HepG2 (cell line): ENCODE measurements around the gene EPHA6. TPM values are rescaled to one million over a fixed set of nuclear protein-coding genes. Genes with fewer than 3 reads are reported as not detected.

ENCODE experiments used
- ATAC-seq: fragments of 200-7000 bp; cut with Tn5 transposase; 3 replicates; pipeline ENCODE4 v1.9.1; 2020; ENCODE audit warnings: mild to moderate bottlenecking, moderate library complexity
- BruUV-seq: library from RNA; stranded (reverse); fragments of 400-500 nt; replicated peaks from 2 replicates; lab custom pipeline; 2021; lab: Mats Ljungman, UMichigan
- CTCF ChIA-PET: fragments of 300-600 bp; formaldehyde crosslinking; extraction: SDS; loops from one replicate; lab custom pipeline; 2021; ENCODE audit warnings: low total read pairs, inconsistent platforms, low intra/inter-chr PET ratio; lab: Yijun Ruan, JAX
- POLR2A ChIA-PET: fragments of 350-600 bp; sonication (Branson Sonifier 250); formaldehyde crosslinking; loops from one replicate; lab custom pipeline; 2020; ENCODE audit warnings: antibody characterized with exemption, inconsistent platforms; lab: Yijun Ruan, JAX
- DNase-seq: peaks from one replicate; pipeline ENCODE4 v3.0.0-alpha.2; 2015; ENCODE audit warnings: low spot score
- FAIRE-seq: peaks from 3 replicates; lab custom pipeline; 2011; peaks lifted over from hg19 to GRCh38; lab: Jason Lieb, UNC
- H2AFZ ChIP-seq: one replicate; pipeline ENCODE4 v1.6.1; 2011; ENCODE audit warnings: low read length, inconsistent platforms
- H3K27ac ChIP-seq: fragments of 300-600 bp; 3 replicates; pipeline ENCODE4 v1.8.0; 2011; ENCODE audit warnings: mixed run types, mild to moderate bottlenecking, mixed read lengths, low read length, inconsistent platforms; ENCODE audit not compliant: insufficient read depth; ENCODE audit errors: extremely low read length
- H3K27me3 ChIP-seq, 2 experiments: fragments of 200-600 bp in 1 of 2; 2 replicates in 1 of 2; 3 replicates in 1 of 2; pipeline versions ENCODE4 v1.6.0 to v1.8.0; 2011; ENCODE audit warnings: low read length in 2 of 2, mild to moderate bottlenecking in 2 of 2, moderate library complexity in 2 of 2, inconsistent platforms in 1 of 2; ENCODE audit not compliant: insufficient read depth in 2 of 2, control insufficient read depth in 1 of 2
- H3K36me3 ChIP-seq, 2 experiments: fragments of 200-600 bp in 1 of 2; replicated peaks in 1 of 2; 2 replicates in 1 of 2; 3 replicates in 1 of 2; pipeline versions ENCODE4 v1.5.1 to v1.8.0; 2011; ENCODE audit warnings: low read length in 2 of 2, inconsistent platforms in 1 of 2; ENCODE audit not compliant: insufficient read depth in 2 of 2, control insufficient read depth in 1 of 2
- H3K4me1 ChIP-seq: 2 replicates; pipeline ENCODE4 v1.5.1; 2012; ENCODE audit warnings: low read length, inconsistent platforms; ENCODE audit not compliant: insufficient read depth
- H3K4me2 ChIP-seq: 2 replicates; pipeline ENCODE4 v1.6.0; 2011; ENCODE audit warnings: low read depth, low read length, inconsistent platforms
- H3K4me3 ChIP-seq, 3 experiments: fragments of 200-600 bp in 1 of 3; sonication (generic), shearing (Covaris generic) in 1 of 3; replicated peaks in 1 of 3; 2 replicates each; pipeline ENCODE4 v1.5.1; 2011 to 2016; ENCODE audit warnings: low read length in 3 of 3, inconsistent platforms in 2 of 3, low read depth in 2 of 3, mild to moderate bottlenecking in 2 of 3, control low read depth in 1 of 3, mixed read lengths in 1 of 3; ENCODE audit not compliant: insufficient read depth in 1 of 3
- H3K79me2 ChIP-seq: one replicate; pipeline ENCODE4 v1.6.1; 2011; ENCODE audit warnings: low read length, inconsistent platforms; ENCODE audit not compliant: insufficient read depth
- H3K9ac ChIP-seq: 2 replicates; pipeline ENCODE4 v1.6.0; 2011; ENCODE audit warnings: mild to moderate bottlenecking, low read depth, low read length, inconsistent platforms; ENCODE audit not compliant: insufficient read depth
- H3K9me3 ChIP-seq: 2 replicates; pipeline ENCODE4 v1.5.1; 2012; ENCODE audit warnings: mild to moderate bottlenecking, low read length
- H4K20me1 ChIP-seq: 2 replicates; pipeline ENCODE4 v1.6.0; 2011; ENCODE audit warnings: inconsistent platforms, mild to moderate bottlenecking, low read length, moderate library complexity; ENCODE audit not compliant: insufficient read depth
- HCFC1 ChIP-seq: fragments of 150-350 bp; IDR thresholded peaks from 2 replicates; pipeline ENCODE4 v1.6.1; 2014; ENCODE audit warnings: low read depth, low read length
- MED1 ChIP-seq: sonication (generic); formaldehyde crosslinking; IDR thresholded peaks from 2 replicates; pipeline ENCODE4 v1.4.0; 2020; ENCODE audit warnings: missing genetic modification reagents
- MEIS2 ChIP-seq: sonication (generic); formaldehyde crosslinking; IDR thresholded peaks from 2 replicates; pipeline ENCODE4 v1.9.0; 2021; ENCODE audit warnings: mild to moderate bottlenecking, missing genetic modification reagents
- MXI1 ChIP-seq: IDR thresholded peaks from 3 replicates; pipeline ENCODE4 v1.6.1; 2012; ENCODE audit warnings: low read depth, low read length, inconsistent platforms, borderline replicate concordance
- NCOR1 ChIP-seq: fragments of 200-600 bp; sonication (generic); IDR thresholded peaks from 2 replicates; pipeline ENCODE4 v1.7.0; 2017; ENCODE audit warnings: antibody characterized with exemption, low read length, borderline replicate concordance
- PAF1 ChIP-seq: IDR thresholded peaks from 2 replicates; pipeline ENCODE4 v1.6.1; 2016; ENCODE audit warnings: missing genetic modification reagents, missing compliant biosample characterization
- PAXIP1 ChIP-seq: sonication (generic); formaldehyde crosslinking; conservative IDR thresholded peaks from 2 replicates; pipeline ENCODE4 v1.4.0; 2020; ENCODE audit warnings: mild to moderate bottlenecking, missing genetic modification reagents, moderate library complexity
- PRDM15 ChIP-seq: sonication (generic); formaldehyde crosslinking; IDR thresholded peaks from 2 replicates; pipeline ENCODE4 v1.4.0; 2020; ENCODE audit warnings: missing genetic modification reagents
- PTBP1 ChIP-seq: fragments of 200-400 bp; formaldehyde crosslinking; IDR thresholded peaks from 2 replicates; pipeline ENCODE4 v1.6.1; 2018; ENCODE audit warnings: low read length, low read depth; ENCODE audit not compliant: poor library complexity, severe bottlenecking
- RARG ChIP-seq: sonication (generic); formaldehyde crosslinking; IDR thresholded peaks from 2 replicates; pipeline ENCODE4 v1.4.0; 2020; ENCODE audit warnings: low read depth, mild to moderate bottlenecking, missing genetic modification reagents
- RFX5 ChIP-seq: IDR thresholded peaks from 2 replicates; pipeline ENCODE4 v1.6.1; 2011; ENCODE audit warnings: low read depth, low read length, improper control_type of control experiment
- SRSF1 ChIP-seq: fragments of 200-400 bp; formaldehyde crosslinking; optimal IDR thresholded peaks from 2 replicates; pipeline ENCODE3; 2017; ENCODE audit warnings: mild to moderate bottlenecking, low read depth, low read length, moderate library complexity
- ZNF10 ChIP-seq: sonication (generic); formaldehyde crosslinking; IDR thresholded peaks from 2 replicates; pipeline ENCODE4 v1.4.0; 2020; ENCODE audit warnings: mild to moderate bottlenecking, low read depth, missing genetic modification reagents, borderline replicate concordance
- ZNF335 ChIP-seq: sonication (generic); formaldehyde crosslinking; IDR thresholded peaks from 2 replicates; pipeline ENCODE4 v1.4.0; 2020; ENCODE audit warnings: missing genetic modification reagents
- ZNF570 ChIP-seq: sonication (generic); formaldehyde crosslinking; IDR thresholded peaks from 2 replicates; pipeline ENCODE4 v1.4.0; 2020; ENCODE audit warnings: mild to moderate bottlenecking, missing genetic modification reagents, borderline replicate concordance
- ZNF703 ChIP-seq: sonication (generic); formaldehyde crosslinking; IDR thresholded peaks from 2 replicates; pipeline ENCODE4 v1.5.1; 2020; ENCODE audit warnings: missing genetic modification reagents, mild to moderate bottlenecking, moderate library complexity, borderline replicate concordance
- ZNF747 ChIP-seq: sonication (generic); formaldehyde crosslinking; IDR thresholded peaks from 2 replicates; pipeline ENCODE4 v1.8.1; 2023; ENCODE audit warnings: missing genetic modification reagents, mild to moderate bottlenecking, borderline replicate concordance
- WGBS: methylation state at CpG from one replicate; pipeline ENCODE4 v1.1.6; 2017; ENCODE audit warnings: low lambda C conversion rate; 5-methylcytosine and 5-hydroxymethylcytosine counted together
- in situ Hi-C: cut with HindIII; loops from 2 replicates; pipeline ENCODE4 v1.10.0; 2017; ENCODE audit warnings: low pct_unique_long_range_greater_than_20kb; ENCODE audit not compliant: extremely low pct_ligation_motif_present
- intact Hi-C: fragments of 100-400 bp; cut with micrococcal nuclease; formaldehyde crosslinking; loops from one replicate; pipeline ENCODE4 v1.10.0; 2022; ENCODE audit not compliant: unreplicated experiment
- polyA plus RNA-seq, 8 experiments: library from polyadenylated mRNA; depleted of rRNA in 3 of 8; stranded (reverse) in 7 of 8; unstranded in 1 of 8; fragments of >200 nt; fragmentation: Illumina TruSeq in 4 of 8; extraction: Trizol in 4 of 8; gene quantifications; 2 replicates each; pipeline versions ENCODE4 v1.2.1 to v1.2.3, GENCODE V29; 2011 to 2016; ENCODE audit warnings: low read depth in 4 of 8, missing spikeins in 1 of 8, mixed read lengths in 1 of 8; ENCODE audit not compliant: insufficient read depth in 1 of 8
- total RNA-seq, 5 experiments: library from RNA; depleted of rRNA; stranded (reverse); fragments of >200 nt; fragmentation: Illumina TruSeq; extraction: Trizol; gene quantifications; 2 replicates each; pipeline ENCODE4 v1.2.3, GENCODE V29; 2016; ENCODE audit warnings: low read depth in 1 of 5

The EPHA6 gene
- total and polyA plus RNA-seq, 2 of the 13 experiments (the other 11 are each of a cell fraction or from before 2014, with no cell fraction given), result not detected

- TF ChIP-seq PRDM15 (CRISPR knock-in tag) (no peak), ZNF335 (no peak)
Measured at GRCh38 chr3:97389936-97390335, 575.5 kb downstream of the EPHA6 start (continued).

- in situ Hi-C loops, result no loop called here
- Histone ChIP-seq H3K27me3 (no peaks in the 10 kb centered on the region), H3K4me2 (no peak overlapping the region), H3K4me1 (0 out of 2 replicates have a peak, but pooled peaks cover 6% of the 10 kb centered on the region), H3K36me3 (no peaks in the 10 kb centered on the region), H3K79me2 (no peaks in the 10 kb centered on the region), H3K27ac (no peak overlapping the region), H3K9me3 (peaks cover 11% of the 10 kb centered on the region), H3K4me3 (no peak overlapping the region), H4K20me1 (no peaks in the 10 kb centered on the region), H3K9ac (no peak overlapping the region), H2AFZ (no peak overlapping the region)
- 0% methylated on average over 3 of the region's 3 CpGs for WGBS
- POLR2A ChIA-PET, result no interaction called here
- intact Hi-C loops, result no loop called here
- CTCF ChIA-PET, result no interaction called here
- ATAC-seq (no peak), FAIRE-seq (no peak), DNase-seq (no peak)
- TF ChIP-seq MED1 (no peak), ZNF10 (CRISPR knock-in tag) (no peak), RFX5 (no peak), PTBP1 (no peak), SRSF1 (no peak), MEIS2 (CRISPR knock-in tag) (no peak), ZNF570 (CRISPR knock-in tag) (no peak), RARG (CRISPR knock-in tag) (no peak), PAF1 (CRISPR knock-in tag) (no peak), PAXIP1 (CRISPR knock-in tag) (no peak), HCFC1 (no peak), MXI1 (no peak), ZNF703 (no peak), NCOR1 (no peak), ZNF747 (CRISPR knock-in tag) (no peak)
- BruUV-seq, result no TSS peak
Measured at GRCh38 chr3:97391167-97391566, 576.8 kb downstream of the EPHA6 start.
